GM10248 (cell line): Measurements from ENCODE around the gene ME3.

Experiments used
- CTCF ChIA-PET: fragments of 300-600 bp; sonication (Branson Sonifier 250); formaldehyde crosslinking; extraction: SDS; loops from one replicate; lab custom pipeline; 2021; ENCODE audit warnings: antibody characterized with exemption; lab: Yijun Ruan, JAX
- POLR2A ChIA-PET: fragments of 350-650 bp; sonication (Branson Sonifier 250); formaldehyde crosslinking; extraction: SDS; loops from one replicate; lab custom pipeline; 2020; ENCODE audit warnings: antibody characterized with exemption; lab: Yijun Ruan, JAX
- DNase-seq: peaks from one replicate; pipeline ENCODE4 v3.0.0; 2012; ENCODE audit errors: extremely low spot score
- TF ChIP-seq, protein P1 (sequence below): IDR thresholded peaks from 2 replicates; pipeline ENCODE4 v1.5.1; 2012; ENCODE audit warnings: mild to moderate bottlenecking, low read depth; ENCODE audit errors: extremely low read depth, missing control alignments, control extremely low read depth

The ME3 gene

DNA sequence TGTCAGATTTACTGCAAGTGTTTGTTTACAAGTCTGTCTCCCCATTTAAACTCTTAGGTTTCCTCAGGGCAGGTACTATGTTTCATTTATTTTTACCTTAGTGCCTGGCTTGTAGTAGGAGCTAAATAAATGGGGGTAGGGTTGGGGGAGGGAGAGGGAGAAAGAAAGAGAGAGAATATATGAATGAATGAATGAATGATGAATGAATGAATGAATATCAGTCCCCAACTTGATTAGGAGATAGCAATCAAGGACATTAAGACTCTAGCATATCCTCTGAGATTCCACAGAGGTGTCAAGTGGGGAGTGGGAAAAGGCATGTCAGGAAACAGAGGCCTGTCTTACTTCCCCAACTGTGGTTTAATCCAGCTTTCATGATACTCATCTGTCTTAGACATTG is 83.2 kb downstream of the ME3 start:
- DNase-seq, result no peak
- CTCF ChIA-PET, result interaction anchor here (3.9 kb wide), 1 partner anchor 19 kb away, joined by 15 read pairs; no protein-coding TSS in a partner anchor

DNA sequence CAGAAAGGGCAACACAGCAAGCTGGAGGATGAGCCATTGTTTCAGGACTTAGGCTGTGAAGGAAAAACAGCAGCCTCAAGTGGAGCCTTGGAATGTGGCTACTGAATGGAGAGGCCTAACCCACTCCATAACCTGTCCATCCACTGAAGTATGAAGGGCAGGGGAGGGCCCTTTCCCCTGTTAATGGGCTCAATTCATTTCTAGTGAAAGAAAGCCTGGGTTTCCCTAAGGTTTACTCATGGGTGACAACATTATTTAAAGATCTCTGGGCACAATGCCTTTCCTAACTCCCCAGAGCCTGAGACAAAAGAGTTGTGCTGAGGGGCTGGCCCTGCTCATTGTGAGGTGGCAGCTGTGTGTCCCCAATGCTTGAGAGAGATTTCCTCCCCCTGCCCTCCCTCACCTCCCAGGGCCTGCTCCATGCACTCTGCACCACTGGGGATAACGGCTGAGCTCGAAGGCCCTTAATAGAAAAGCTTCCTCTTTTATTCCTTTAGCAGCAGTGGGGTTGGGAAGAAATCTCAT is 83.8 kb downstream of the ME3 start:
- CTCF ChIA-PET, result interaction anchor here (3.9 kb wide), 1 partner anchor 20 kb away, joined by 15 read pairs; no protein-coding TSS in a partner anchor
- TF ChIP-seq, protein P1, sequence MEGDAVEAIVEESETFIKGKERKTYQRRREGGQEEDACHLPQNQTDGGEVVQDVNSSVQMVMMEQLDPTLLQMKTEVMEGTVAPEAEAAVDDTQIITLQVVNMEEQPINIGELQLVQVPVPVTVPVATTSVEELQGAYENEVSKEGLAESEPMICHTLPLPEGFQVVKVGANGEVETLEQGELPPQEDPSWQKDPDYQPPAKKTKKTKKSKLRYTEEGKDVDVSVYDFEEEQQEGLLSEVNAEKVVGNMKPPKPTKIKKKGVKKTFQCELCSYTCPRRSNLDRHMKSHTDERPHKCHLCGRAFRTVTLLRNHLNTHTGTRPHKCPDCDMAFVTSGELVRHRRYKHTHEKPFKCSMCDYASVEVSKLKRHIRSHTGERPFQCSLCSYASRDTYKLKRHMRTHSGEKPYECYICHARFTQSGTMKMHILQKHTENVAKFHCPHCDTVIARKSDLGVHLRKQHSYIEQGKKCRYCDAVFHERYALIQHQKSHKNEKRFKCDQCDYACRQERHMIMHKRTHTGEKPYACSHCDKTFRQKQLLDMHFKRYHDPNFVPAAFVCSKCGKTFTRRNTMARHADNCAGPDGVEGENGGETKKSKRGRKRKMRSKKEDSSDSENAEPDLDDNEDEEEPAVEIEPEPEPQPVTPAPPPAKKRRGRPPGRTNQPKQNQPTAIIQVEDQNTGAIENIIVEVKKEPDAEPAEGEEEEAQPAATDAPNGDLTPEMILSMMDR, result no peak
- DNase-seq, result no peak
- POLR2A ChIA-PET, result no interaction called here

More for the DNA sequence above, 83.2 kb downstream of the ME3 start:
- TF ChIP-seq, protein P1, result no peak
- POLR2A ChIA-PET, result no interaction called here

DNA sequence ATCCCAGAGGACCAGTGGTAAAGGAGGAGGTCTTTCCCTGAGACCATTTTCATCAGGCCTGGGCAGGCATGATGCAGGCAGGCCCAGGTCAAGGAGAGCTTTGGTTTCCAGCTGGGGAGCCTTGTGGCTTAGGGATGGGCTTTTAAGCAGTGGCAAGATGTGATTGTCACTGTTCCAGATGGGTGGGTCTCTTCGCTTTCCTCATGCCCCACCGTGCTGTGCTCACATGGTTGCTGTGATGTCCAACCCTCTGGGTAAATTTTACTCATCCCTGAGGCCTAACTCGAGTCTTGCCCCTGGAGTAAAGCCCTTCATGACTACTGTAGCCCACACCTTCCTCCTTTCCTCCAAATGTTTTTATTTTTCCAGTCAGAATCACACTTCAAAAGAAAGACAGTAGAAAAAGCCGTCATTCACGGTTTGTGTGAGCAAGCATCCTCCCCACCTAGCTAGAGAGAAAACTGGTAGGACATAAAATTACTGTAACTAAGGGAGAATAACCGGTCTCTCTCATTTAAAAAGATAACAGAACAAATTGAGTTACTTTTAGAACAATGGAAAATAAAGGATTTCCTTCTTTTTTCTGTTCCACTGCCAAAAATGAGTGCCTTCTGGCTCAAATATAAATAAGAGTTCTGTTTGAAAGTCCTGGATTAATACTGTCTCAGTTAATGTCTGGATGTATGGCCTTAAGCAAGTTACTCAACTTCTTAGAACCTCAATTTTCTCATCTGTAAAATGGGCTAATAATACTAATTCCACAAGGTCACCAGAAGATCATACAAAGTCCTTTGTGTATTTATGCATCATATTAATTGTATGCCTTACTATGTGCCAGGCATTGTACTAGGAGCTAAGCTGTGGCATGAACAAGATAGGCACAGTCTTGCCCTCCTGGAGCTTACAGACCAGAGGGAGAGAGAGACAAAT is 84.9 kb downstream of the ME3 start:
- ChIA-PET POLR2A (no interaction called here), CTCF (interaction anchor here (1.4 to 3.9 kb wide), 5 partner anchors 11 to 732 kb away, joined by 3 to 15 read pairs (median 6); partner anchors contain the start of gene CCDC83)
- TF ChIP-seq, protein P1, result no peak
- DNase-seq, result no peak

DNA sequence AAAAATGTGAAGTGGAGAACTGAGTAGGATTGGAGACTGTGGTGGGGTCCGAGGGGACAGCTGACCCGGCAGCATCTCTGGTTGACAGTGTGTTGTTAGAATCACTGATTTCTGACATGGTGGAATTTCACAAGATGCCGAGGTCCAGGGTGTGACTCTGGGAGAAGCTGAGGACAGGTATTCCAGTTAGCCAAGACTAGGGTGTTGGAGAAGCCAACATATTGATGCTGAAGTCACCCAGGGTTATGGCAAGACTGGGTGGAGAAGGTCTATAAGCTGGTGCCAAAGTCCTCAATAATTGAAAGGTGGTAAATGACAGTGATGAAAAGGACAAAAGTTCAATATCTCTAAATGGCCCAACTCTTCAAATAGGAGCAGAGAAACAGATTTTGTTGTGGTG is 86.1 kb downstream of the ME3 start:
- TF ChIP-seq, protein P1, result no peak
- ChIA-PET POLR2A (no interaction called here), CTCF (interaction anchor here (1.3 to 2.5 kb wide), 5 partner anchors 9 to 731 kb away, joined by 3 to 8 read pairs (median 5); partner anchors contain the start of gene CCDC83)
- no peak for DNase-seq

DNA sequence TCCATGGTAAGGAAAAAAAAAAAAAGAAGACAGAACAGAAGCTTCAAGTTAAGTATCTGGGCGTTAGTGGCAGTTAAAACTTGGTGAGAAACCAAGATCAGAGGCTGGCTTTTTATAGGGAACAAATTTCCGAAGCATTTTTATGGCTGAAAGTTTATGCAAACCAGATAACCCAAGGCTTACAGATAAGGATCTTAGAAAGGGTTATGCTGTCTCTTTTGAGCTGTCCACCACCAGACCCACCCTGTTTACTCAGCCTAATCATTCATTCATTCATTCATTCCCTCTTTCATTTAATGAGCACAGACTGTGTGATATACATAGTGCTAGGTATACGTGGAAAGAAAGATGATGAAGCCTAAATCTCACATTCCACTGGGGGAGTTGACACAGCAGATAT is 89.5 kb downstream of the ME3 start:
- ChIA-PET CTCF (interaction anchor here (0.7 kb wide), 1 partner anchor 25 kb away, joined by 3 read pairs; no protein-coding TSS in a partner anchor), POLR2A (no interaction called here)
- DNase-seq, result no peak
- TF ChIP-seq, protein P1, result no peak

DNA sequence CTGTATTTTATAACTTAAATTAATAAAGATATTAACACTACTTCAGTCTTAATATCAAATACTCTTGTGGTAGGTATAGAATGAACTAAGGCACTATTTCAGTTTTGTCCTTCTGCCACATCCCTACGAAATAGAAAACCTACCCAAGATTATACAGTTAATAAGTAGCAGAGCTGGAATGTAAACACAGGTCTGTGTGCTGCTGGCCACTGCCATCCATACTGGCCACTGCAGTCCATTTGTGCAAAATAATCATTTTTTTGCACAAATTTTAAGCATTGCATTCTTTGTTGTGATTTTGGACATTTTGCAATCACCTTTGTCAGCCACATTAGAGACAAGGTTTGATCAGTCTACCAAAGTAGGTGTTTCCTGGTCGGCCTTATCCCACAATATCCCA is 91.9 kb downstream of the ME3 start:
- TF ChIP-seq, protein P1, result no peak
- no peak for DNase-seq
- CTCF ChIA-PET, result interaction anchor here (0.9 to 1.4 kb wide), 2 partner anchors 11 to 28 kb away, joined by 3 to 4 read pairs; no protein-coding TSS in a partner anchor
- POLR2A ChIA-PET, result no interaction called here
